ENCODE measurements around the gene RYR3. TPM values are rescaled to one million over a fixed set of nuclear protein-coding genes. Genes with fewer than 3 reads are reported as not detected.

RYR3 gene
- total and polyA plus RNA-seq, 4 donors: 0.09 to 1.4 (median 0.47) TPM

DNA sequence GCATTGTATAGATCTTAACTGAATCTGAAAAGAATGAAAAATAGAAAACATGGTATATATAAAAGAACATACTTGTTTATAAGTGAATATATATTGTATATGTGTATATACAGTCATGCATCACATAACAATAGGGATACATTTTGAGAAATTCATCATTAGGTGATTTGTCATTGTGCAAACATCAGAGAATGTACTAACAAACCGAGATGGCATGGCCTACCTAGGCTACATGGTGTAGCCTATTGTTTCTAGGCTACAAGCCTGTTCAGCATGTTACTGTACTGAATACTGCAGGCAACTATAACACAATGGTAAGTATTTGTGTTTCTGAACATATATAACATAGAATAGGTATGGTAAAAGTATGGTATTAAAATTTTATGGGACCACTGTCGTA, 592.9 kb downstream of the RYR3 start:
- H3K36me3 ChIP-seq (ENCODE audit: control insufficient read depth in 4 of 4, insufficient read depth in 4 of 4, low read length in 4 of 4): no peaks in the 10 kb centered on the region
- H3K27me3 ChIP-seq (ENCODE audit: control insufficient read depth in 3 of 3, insufficient read depth in 3 of 3, low read length in 2 of 3): no peaks in the 10 kb centered on the region
- DNase-seq: no peak
- TF ChIP-seq, protein P1, sequence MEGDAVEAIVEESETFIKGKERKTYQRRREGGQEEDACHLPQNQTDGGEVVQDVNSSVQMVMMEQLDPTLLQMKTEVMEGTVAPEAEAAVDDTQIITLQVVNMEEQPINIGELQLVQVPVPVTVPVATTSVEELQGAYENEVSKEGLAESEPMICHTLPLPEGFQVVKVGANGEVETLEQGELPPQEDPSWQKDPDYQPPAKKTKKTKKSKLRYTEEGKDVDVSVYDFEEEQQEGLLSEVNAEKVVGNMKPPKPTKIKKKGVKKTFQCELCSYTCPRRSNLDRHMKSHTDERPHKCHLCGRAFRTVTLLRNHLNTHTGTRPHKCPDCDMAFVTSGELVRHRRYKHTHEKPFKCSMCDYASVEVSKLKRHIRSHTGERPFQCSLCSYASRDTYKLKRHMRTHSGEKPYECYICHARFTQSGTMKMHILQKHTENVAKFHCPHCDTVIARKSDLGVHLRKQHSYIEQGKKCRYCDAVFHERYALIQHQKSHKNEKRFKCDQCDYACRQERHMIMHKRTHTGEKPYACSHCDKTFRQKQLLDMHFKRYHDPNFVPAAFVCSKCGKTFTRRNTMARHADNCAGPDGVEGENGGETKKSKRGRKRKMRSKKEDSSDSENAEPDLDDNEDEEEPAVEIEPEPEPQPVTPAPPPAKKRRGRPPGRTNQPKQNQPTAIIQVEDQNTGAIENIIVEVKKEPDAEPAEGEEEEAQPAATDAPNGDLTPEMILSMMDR (IDR thresholded peaks at IDR 0.05; ENCODE audit: control extremely low read depth, extremely low read depth): no peak
- peaks cover 0 to 5% (median 0%) of the 10 kb centered on the region in 5 donors for H3K4me1 ChIP-seq (ENCODE audit: control insufficient read depth in 5 of 5, insufficient read depth in 5 of 5, low read length in 5 of 5)
- WGBS, 2 donors: 88 to 94% methylated on average over 2 of the region's 2 CpGs
- no peak overlapping the region for H3K27ac ChIP-seq (ENCODE audit: low read depth in 1 of 2, low read length in 1 of 2)
- ATAC-seq (ENCODE audit: insufficient read depth, low FRiP score): no peak
- H3K4me3 ChIP-seq: no peak overlapping the region
- H3K9me3 ChIP-seq (ENCODE audit: control insufficient read depth in 4 of 4, insufficient read depth in 3 of 4, low read length in 3 of 4): no peaks in the 10 kb centered on the region
- no peak overlapping the region for H3K9ac ChIP-seq (ENCODE audit: insufficient read depth in 1 of 2, low read length in 2 of 2)

DNA sequence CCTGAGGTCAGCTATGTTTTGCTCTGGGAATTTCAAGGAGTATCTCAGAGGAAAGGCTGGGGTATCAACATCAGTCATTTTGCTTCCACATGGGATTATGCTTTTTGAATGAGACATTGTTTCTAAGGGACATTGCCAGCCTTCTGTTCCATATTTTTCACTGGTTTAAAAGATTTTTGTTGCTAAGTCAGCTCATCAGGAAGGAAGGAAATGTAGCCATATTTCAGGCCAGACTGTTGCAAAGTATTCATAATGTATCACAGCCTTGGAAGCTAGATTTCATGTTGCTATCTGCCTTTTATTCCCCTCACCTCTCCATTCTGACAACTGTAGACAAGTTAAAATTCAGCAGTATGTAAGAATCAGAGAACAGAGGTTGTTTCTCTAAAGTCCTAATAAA, 596.6 kb downstream of the RYR3 start:
- ATAC-seq (ENCODE audit: insufficient read depth, low FRiP score): no peak
- H3K36me3 ChIP-seq (ENCODE audit: control insufficient read depth in 4 of 4, insufficient read depth in 4 of 4, low read length in 4 of 4): no peaks in the 10 kb centered on the region

DNA sequence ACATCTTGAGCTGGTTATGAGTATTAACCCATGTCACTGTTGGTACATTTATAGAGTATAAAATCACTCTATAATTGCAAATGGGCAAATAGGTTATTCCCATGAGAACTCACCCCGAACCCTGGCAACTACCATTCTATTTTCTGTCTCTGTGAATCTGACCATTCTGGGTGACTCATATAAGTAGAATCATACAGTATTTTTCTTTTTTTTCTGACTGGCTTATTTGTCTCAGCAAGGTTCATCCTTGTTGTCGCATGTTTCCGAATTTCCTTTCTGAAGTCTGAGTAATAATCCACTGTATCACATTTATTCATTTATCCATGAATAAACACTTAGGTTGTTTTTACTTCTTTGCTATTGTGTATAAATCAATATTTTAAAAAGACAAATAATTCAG, 597.6 kb downstream of the RYR3 start:
- ATAC-seq (ENCODE audit: insufficient read depth, low FRiP score) (no peak), DNase-seq (no peak)
- 90 to 98% methylated on average over 3 of the region's 3 CpGs for WGBS, 2 donors
- H3K4me1 ChIP-seq (ENCODE audit: control insufficient read depth in 5 of 5, insufficient read depth in 5 of 5, low read length in 5 of 5): peaks cover 0 to 5% (median 0%) of the 10 kb centered on the region in 5 donors
- H3K27ac ChIP-seq (ENCODE audit: low read depth in 1 of 2, low read length in 1 of 2): no peak overlapping the region
- H3K27me3 ChIP-seq (ENCODE audit: control insufficient read depth in 3 of 3, insufficient read depth in 3 of 3, low read length in 2 of 3): no peaks in the 10 kb centered on the region
- H3K9me3 ChIP-seq (ENCODE audit: control insufficient read depth in 4 of 4, insufficient read depth in 3 of 4, low read length in 3 of 4): no peaks in the 10 kb centered on the region
- H3K4me3 ChIP-seq: no peak overlapping the region
- no peak overlapping the region for H3K9ac ChIP-seq (ENCODE audit: insufficient read depth in 1 of 2, low read length in 2 of 2)
- TF ChIP-seq, protein P1 (IDR thresholded peaks at IDR 0.05; ENCODE audit: control extremely low read depth, extremely low read depth): no peak
- H3K36me3 ChIP-seq (ENCODE audit: control insufficient read depth in 4 of 4, insufficient read depth in 4 of 4, low read length in 4 of 4): no peaks in the 10 kb centered on the region

More for the DNA sequence above, 596.6 kb downstream of the RYR3 start:
- Histone ChIP-seq H3K9ac (ENCODE audit: insufficient read depth in 1 of 2, low read length in 2 of 2) (no peak overlapping the region), H3K27ac (ENCODE audit: low read depth in 1 of 2, low read length in 1 of 2) (no peak overlapping the region), H3K27me3 (ENCODE audit: control insufficient read depth in 3 of 3, insufficient read depth in 3 of 3, low read length in 2 of 3) (no peaks in the 10 kb centered on the region), H3K9me3 (ENCODE audit: control insufficient read depth in 4 of 4, insufficient read depth in 3 of 4, low read length in 3 of 4) (no peaks in the 10 kb centered on the region), H3K4me1 (ENCODE audit: control insufficient read depth in 5 of 5, insufficient read depth in 5 of 5, low read length in 5 of 5) (peaks cover 0 to 5% (median 0%) of the 10 kb centered on the region in 5 donors), H3K4me3 (no peak overlapping the region)
- peak in 2 of 3 donors; percentile 10 to 26 for DNase-seq
- TF ChIP-seq, protein P1 (IDR thresholded peaks at IDR 0.05; ENCODE audit: control extremely low read depth, extremely low read depth): no peak

DNA sequence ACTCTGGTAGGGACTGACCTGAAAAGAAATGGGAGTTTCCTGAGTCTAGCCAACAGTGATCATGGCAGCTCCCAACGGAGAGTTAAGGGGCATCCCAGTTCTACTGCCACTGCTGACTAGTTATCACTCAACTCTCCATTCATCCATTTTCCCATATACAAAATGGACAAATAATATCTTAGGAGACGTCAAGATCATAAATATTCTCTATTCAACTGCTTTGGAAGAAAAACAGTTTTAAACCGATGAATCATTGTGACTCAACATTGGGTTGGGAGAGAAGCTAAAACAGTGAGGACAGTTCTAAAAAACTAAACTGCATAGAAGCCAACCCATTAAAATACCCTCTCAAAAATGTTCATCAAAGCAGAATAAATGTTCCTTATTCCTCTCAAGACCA, 600.0 kb downstream of the RYR3 start:
- no peaks in the 10 kb centered on the region for H3K27me3 ChIP-seq (ENCODE audit: control insufficient read depth in 3 of 3, insufficient read depth in 3 of 3, low read length in 2 of 3)
- ATAC-seq (ENCODE audit: insufficient read depth, low FRiP score) (no peak), DNase-seq (no peak)
- H3K27ac ChIP-seq (ENCODE audit: low read depth in 1 of 2, low read length in 1 of 2): no peak overlapping the region
- no peaks in the 10 kb centered on the region for H3K36me3 ChIP-seq (ENCODE audit: control insufficient read depth in 4 of 4, insufficient read depth in 4 of 4, low read length in 4 of 4)
- no peaks in the 10 kb centered on the region for H3K9me3 ChIP-seq (ENCODE audit: control insufficient read depth in 4 of 4, insufficient read depth in 3 of 4, low read length in 3 of 4)
- H3K4me3 ChIP-seq: no peak overlapping the region
- 91 to 92% methylated on average over 3 of the region's 3 CpGs for WGBS, 2 donors
- TF ChIP-seq, protein P1 (IDR thresholded peaks at IDR 0.05; ENCODE audit: control extremely low read depth, extremely low read depth): no peak
- H3K4me1 ChIP-seq (ENCODE audit: control insufficient read depth in 5 of 5, insufficient read depth in 5 of 5, low read length in 5 of 5): peaks cover 0 to 5% (median 0%) of the 10 kb centered on the region in 5 donors
- H3K9ac ChIP-seq (ENCODE audit: insufficient read depth in 1 of 2, low read length in 2 of 2): no peak overlapping the region

Measured in lung (tissue), 12 donors.